H1 (cell line): ENCODE data around the gene CCBE1.

Experiments
- CREB1 ChIP-seq: IDR thresholded peaks from 2 replicates; pipeline ENCODE4 v1.6.1; 2012; ENCODE audit warnings: inconsistent platforms
- CTCF ChIP-seq, 3 experiments: IDR thresholded peaks; 1 replicate in 2 of 3; 2 replicates in 1 of 3; pipeline versions ENCODE4 v1.5.1 to v1.6.1; 2011; ENCODE audit warnings: low read length in 3 of 3, mild to moderate bottlenecking in 3 of 3, inconsistent platforms in 2 of 3, low read depth in 1 of 3, moderate library complexity in 1 of 3; ENCODE audit not compliant: insufficient read depth in 1 of 3; ENCODE audit errors: control extremely low read depth in 1 of 3
- E2F6 ChIP-seq: IDR thresholded peaks from 2 replicates; pipeline ENCODE4 v1.6.1; 2012; ENCODE audit warnings: inconsistent platforms
- EZH2 ChIP-seq: fragments of 200-600 bp; sonication (generic); IDR thresholded peaks from 2 replicates; pipeline ENCODE4 v1.7.1; 2012; ENCODE audit warnings: low read depth, mild to moderate bottlenecking, moderate library complexity, low read length, inconsistent platforms; ENCODE audit not compliant: severe bottlenecking
- GTF2F1 ChIP-seq: IDR thresholded peaks from 2 replicates; pipeline ENCODE4 v1.6.1; 2012; ENCODE audit warnings: low read depth, low read length, improper control_type of control experiment, borderline replicate concordance
- POLR2A ChIP-seq, 2 experiments: IDR thresholded peaks; 1 replicate in 1 of 2; 2 replicates in 1 of 2; pipeline ENCODE4 v1.6.1; 2011; ENCODE audit warnings: low read depth in 2 of 2, low read length in 2 of 2, mild to moderate bottlenecking in 2 of 2; ENCODE audit errors: control extremely low read depth in 1 of 2
- RAD21 ChIP-seq, 2 experiments: IDR thresholded peaks in 1 of 2; conservative IDR thresholded peaks in 1 of 2; 2 replicates each; pipeline ENCODE4 v1.6.1; 2011; ENCODE audit warnings: low read depth in 2 of 2, low read length in 2 of 2, improper control_type of control experiment in 1 of 2, inconsistent platforms in 1 of 2, mild to moderate bottlenecking in 1 of 2, moderate library complexity in 1 of 2
- RFX5 ChIP-seq: IDR thresholded peaks from 2 replicates; pipeline ENCODE4 v1.6.1; 2011; ENCODE audit warnings: low read depth, low read length, improper control_type of control experiment, borderline replicate concordance

GRCh38 chr18:59733421-59733820 lies 36.2 kb upstream of the CCBE1 start:
- TF ChIP-seq EZH2 = no peak
- no peak for TF ChIP-seq RFX5
- TF ChIP-seq POLR2A (IDR thresholded peaks at IDR 0.05; ENCODE audit: control extremely low read depth in 1 of 2, low read depth in 2 of 2, low read length in 2 of 2) = no peak
- TF ChIP-seq CREB1 = no peak
- TF ChIP-seq RAD21 (IDR thresholded peaks at IDR 0.05 in 1 of 2, conservative IDR thresholded peaks at IDR 0.05 in 1 of 2; ENCODE audit: low read depth in 2 of 2, low read length in 2 of 2) = no peak
- no peak for TF ChIP-seq CTCF (IDR thresholded peaks at IDR 0.05; ENCODE audit: control extremely low read depth in 1 of 3, insufficient read depth in 1 of 3, low read depth in 1 of 3, low read length in 3 of 3)
- no peak for TF ChIP-seq GTF2F1
- TF ChIP-seq E2F6 = no peak
